ENCODE results near the gene DUSP22.
"Not testable (repeated sequence)": the region's sequence is repeated elsewhere in the genome, so short reads cannot be mapped to it uniquely, and the experiment has no call there.

DUSP22 gene

GRCh38 chr6:280775-281468 lies 11.4 kb upstream of the DUSP22 start:
- no peak for DNase-seq (ENCODE audit: low spot score)

- DNase-seq (ENCODE audit: low spot score), result no peak
These were observed 10.7 kb upstream of the DUSP22 start for GRCh38 chr6:281469-282103.

GRCh38 chr6:282177-282866 lies 10.0 kb upstream of the DUSP22 start:
- no peak for DNase-seq (ENCODE audit: low spot score)

- no peak for DNase-seq (ENCODE audit: low spot score)
These were observed 9.3 kb upstream of the DUSP22 start for GRCh38 chr6:282867-283416.

- DNase-seq (ENCODE audit: low spot score), result no peak
These were observed 7.8 kb upstream of the DUSP22 start for GRCh38 chr6:284486-284885.

- no peak for DNase-seq (ENCODE audit: low spot score)
These were observed 7.1 kb upstream of the DUSP22 start for GRCh38 chr6:285030-285771.

- not testable (repeated sequence) for DNase-seq (ENCODE audit: low spot score)
These were observed 6.4 kb upstream of the DUSP22 start for GRCh38 chr6:285902-286301.

- peak; percentile 33 for DNase-seq (ENCODE audit: low spot score)
These were observed 5.4 kb upstream of the DUSP22 start for GRCh38 chr6:286681-287488.

GRCh38 chr6:287489-287860 lies 4.8 kb upstream of the DUSP22 start:
- no peak for DNase-seq (ENCODE audit: low spot score)

- no peak for DNase-seq (ENCODE audit: low spot score)
These were observed 3.4 kb upstream of the DUSP22 start for GRCh38 chr6:288866-289265.

GRCh38 chr6:290111-290922 lies 2.0 kb upstream of the DUSP22 start:
- peak; percentile 48 for DNase-seq (ENCODE audit: low spot score)

- no peak for DNase-seq (ENCODE audit: low spot score)
These were observed 1.0 kb upstream of the DUSP22 start for GRCh38 chr6:291204-291696.

- peak; percentile 83 for DNase-seq (ENCODE audit: low spot score)
These were observed 362 bp downstream of the DUSP22 start for GRCh38 chr6:292506-293192.

- DNase-seq (ENCODE audit: low spot score), result peak; percentile 58
These were observed 1.2 kb downstream of the DUSP22 start for GRCh38 chr6:293193-294174.

- no peak for DNase-seq (ENCODE audit: low spot score)
These were observed 2.6 kb downstream of the DUSP22 start for GRCh38 chr6:294656-295565.

- DNase-seq (ENCODE audit: low spot score), result peak; percentile 66
These were observed 4.2 kb downstream of the DUSP22 start for GRCh38 chr6:296151-297122.
